ENCODE results near the gene PLPP4. TPM values are rescaled to one million over a fixed set of nuclear protein-coding genes. Genes with fewer than 3 reads are reported as not detected.

PLPP4 gene
- total and polyA plus RNA-seq, 2 of the 13 experiments (the other 11 are each of a cell fraction or from before 2014, with no cell fraction given) = not detected

- no peak for TF ChIP-seq ZNF513 (CRISPR knock-in tag; conservative IDR thresholded peaks at IDR 0.05)
- TF ChIP-seq TP53 (CRISPR knock-in tag; conservative IDR thresholded peaks at IDR 0.05) = no peak
Measured at GRCh38 chr10:120609006-120609405, 152.0 kb downstream of the PLPP4 start (continued).

- Histone ChIP-seq H3K27me3 (ENCODE audit: control insufficient read depth in 1 of 2, insufficient read depth in 2 of 2, low read length in 2 of 2) (no peaks in the 10 kb centered on the region), H3K36me3 (replicated peaks in 1 of 2; ENCODE audit: control insufficient read depth in 1 of 2, insufficient read depth in 2 of 2, low read length in 2 of 2) (no peaks in the 10 kb centered on the region), H3K9ac (ENCODE audit: insufficient read depth, low read depth, low read length) (no peak overlapping the region), H3K4me3 (replicated peaks in 1 of 3; ENCODE audit: insufficient read depth in 1 of 3, low read depth in 2 of 3, low read length in 3 of 3) (no peak overlapping the region), H3K4me2 (ENCODE audit: low read depth, low read length) (no peak overlapping the region), H4K20me1 (ENCODE audit: insufficient read depth, low read length) (no peaks in the 10 kb centered on the region), H3K79me2 (ENCODE audit: insufficient read depth, low read length) (no peaks in the 10 kb centered on the region), H2AFZ (ENCODE audit: low read length) (no peak overlapping the region), H3K9me3 (ENCODE audit: low read length) (no peaks in the 10 kb centered on the region), H3K4me1 (ENCODE audit: insufficient read depth, low read length) (no peaks in the 10 kb centered on the region), H3K27ac (ENCODE audit: extremely low read length, insufficient read depth, low read length) (no peak overlapping the region)
- no TSS peak for BruUV-seq (replicated peaks)
- intact Hi-C loops (cut with micrococcal nuclease; ENCODE audit: unreplicated experiment) (no loop called here), in situ Hi-C loops (cut with HindIII; ENCODE audit: extremely low pct_ligation_motif_present, low pct_unique_long_range_greater_than_20kb) (no loop called here)
- ATAC-seq (no peak), DNase-seq (ENCODE audit: low spot score) (no peak), FAIRE-seq (no peak)
- ChIA-PET CTCF (ENCODE audit: low intra/inter-chr PET ratio, low total read pairs) (no interaction called here), POLR2A (no interaction called here)
- TF ChIP-seq ZNF547 (CRISPR knock-in tag; IDR thresholded peaks at IDR 0.05) (no peak), GPBP1L1 (CRISPR knock-in tag; IDR thresholded peaks at IDR 0.05) (no peak), SNAPC4 (CRISPR knock-in tag; IDR thresholded peaks at IDR 0.05) (no peak), POLR2AphosphoS5 (IDR thresholded peaks at IDR 0.05; ENCODE audit: low read depth, low read length) (no peak), UBTF (CRISPR knock-in tag; IDR thresholded peaks at IDR 0.05) (no peak), THAP9 (CRISPR knock-in tag; IDR thresholded peaks at IDR 0.05; ENCODE audit: borderline replicate concordance) (no peak), ZKSCAN8 (CRISPR knock-in tag; IDR thresholded peaks at IDR 0.05; ENCODE audit: borderline replicate concordance) (no peak), NFIB (CRISPR knock-in tag; IDR thresholded peaks at IDR 0.05; ENCODE audit: borderline replicate concordance) (no peak)
Measured at GRCh38 chr10:120610791-120611190, 153.8 kb downstream of the PLPP4 start.

Measured in HepG2 (cell line).